Tibial artery (tissue), 4 donors: ENCODE results near the gene SECTM1.

Experiments
- DNase-seq, 2 donors: peaks; one replicate each; pipeline ENCODE4 v3.0.0-alpha.2; 2019
- H3K27ac ChIP-seq, 2 donors: fragments of 200-600 bp; sonication (generic) in 1 of 2; 1 replicate in 1 of 2; 2 replicates in 1 of 2; pipeline ENCODE4 v1.5.1; 2018 to 2019; ENCODE audit warnings: mild to moderate bottlenecking in 1 of 2
- H3K27me3 ChIP-seq, 2 donors: fragments of 200-600 bp; sonication (generic) in 1 of 2; one replicate each; pipeline versions ENCODE4 v1.5.1 to v1.6.0; 2016 to 2019
- H3K36me3 ChIP-seq, 3 donors: fragments of 200-600 bp; sonication (generic) in 2 of 3; one replicate each; pipeline ENCODE4 v1.5.1; 2016 to 2019; ENCODE audit warnings: mild to moderate bottlenecking in 2 of 3
- H3K4me1 ChIP-seq, 4 donors: fragments of 200-600 bp; sonication (generic) in 2 of 4; 1 replicate in 3 of 4; 2 replicates in 1 of 4; pipeline ENCODE4 v1.5.1; 2016 to 2019
- H3K4me3 ChIP-seq, 2 donors: fragments of 200-600 bp; sonication (generic) in 1 of 2; 1 replicate in 1 of 2; 2 replicates in 1 of 2; pipeline ENCODE4 v1.5.1; 2018 to 2019; ENCODE audit warnings: mild to moderate bottlenecking in 2 of 2
- H3K9me3 ChIP-seq, 3 donors: fragments of 200-600 bp; sonication (generic) in 1 of 3; one replicate each; pipeline ENCODE4 v1.5.1; 2016 to 2019
- intact Hi-C: fragments of 100-400 bp; cut with DNase I; formaldehyde crosslinking; loops from one replicate; pipeline ENCODE4 v1.15.0; 2023; ENCODE audit warnings: low total_unique reads
- TF ChIP-seq, protein P1 (sequence below), 2 experiments: fragments of 200-600 bp in 1 of 2; fragments of 450-650 bp in 1 of 2; IDR thresholded peaks; one replicate each; pipeline ENCODE4 v1.5.1; 2017 to 2019; ENCODE audit warnings: antibody characterized with exemption in 2 of 2, mild to moderate bottlenecking in 1 of 2, moderate library complexity in 1 of 2

The SECTM1 gene

DNA sequence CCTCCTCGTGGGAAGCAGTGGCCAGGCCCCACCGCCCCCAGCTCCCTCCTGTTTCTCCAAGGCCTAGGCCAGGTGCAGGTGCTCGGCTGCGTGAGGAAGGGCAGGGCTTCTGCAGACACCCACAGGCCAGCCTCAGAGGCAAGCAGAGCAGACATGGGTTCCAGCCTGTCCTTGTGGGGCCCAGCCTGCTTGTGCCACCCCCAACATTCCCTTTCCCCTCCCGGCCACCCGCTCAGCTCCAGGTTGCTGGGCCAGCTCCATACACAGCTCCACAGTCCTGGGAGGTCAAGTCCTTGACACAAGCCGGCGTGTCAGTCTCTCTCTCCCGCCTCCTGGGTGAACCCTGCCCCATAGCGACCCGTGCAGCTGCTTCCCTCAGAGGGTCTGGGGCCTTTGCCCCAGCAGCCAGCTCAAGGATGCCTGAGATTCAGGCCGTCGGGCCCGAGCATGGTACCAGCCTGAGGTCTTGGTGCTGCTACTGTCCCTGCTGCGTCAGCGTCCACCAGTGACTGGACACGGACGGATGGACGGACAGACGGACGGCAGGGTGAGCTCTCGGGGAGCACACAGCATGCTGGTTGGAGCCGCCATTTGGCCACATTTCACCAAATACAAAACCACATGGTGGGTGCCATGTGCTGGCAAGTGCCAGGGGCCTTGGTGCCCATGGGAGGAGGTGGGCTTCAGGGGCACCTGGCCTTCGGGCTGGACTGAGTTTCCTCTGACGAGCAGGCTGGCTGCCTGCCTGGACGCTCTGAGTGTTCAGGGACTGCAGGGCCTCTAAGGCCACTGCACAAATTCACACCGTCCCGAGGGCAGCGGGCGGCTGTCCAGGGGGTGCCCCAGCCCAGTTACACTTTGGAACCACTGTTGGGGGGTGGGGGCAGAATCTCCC is 8.0 kb downstream of the SECTM1 start:
- no peaks in the 10 kb centered on the region for H3K36me3 ChIP-seq
- H3K4me3 ChIP-seq, result no peak overlapping the region
- H3K27me3 ChIP-seq, result peaks cover 0 to 90% of the 10 kb centered on the region in 2 donors
- intact Hi-C loops, result no loop called here
- TF ChIP-seq, protein P1, sequence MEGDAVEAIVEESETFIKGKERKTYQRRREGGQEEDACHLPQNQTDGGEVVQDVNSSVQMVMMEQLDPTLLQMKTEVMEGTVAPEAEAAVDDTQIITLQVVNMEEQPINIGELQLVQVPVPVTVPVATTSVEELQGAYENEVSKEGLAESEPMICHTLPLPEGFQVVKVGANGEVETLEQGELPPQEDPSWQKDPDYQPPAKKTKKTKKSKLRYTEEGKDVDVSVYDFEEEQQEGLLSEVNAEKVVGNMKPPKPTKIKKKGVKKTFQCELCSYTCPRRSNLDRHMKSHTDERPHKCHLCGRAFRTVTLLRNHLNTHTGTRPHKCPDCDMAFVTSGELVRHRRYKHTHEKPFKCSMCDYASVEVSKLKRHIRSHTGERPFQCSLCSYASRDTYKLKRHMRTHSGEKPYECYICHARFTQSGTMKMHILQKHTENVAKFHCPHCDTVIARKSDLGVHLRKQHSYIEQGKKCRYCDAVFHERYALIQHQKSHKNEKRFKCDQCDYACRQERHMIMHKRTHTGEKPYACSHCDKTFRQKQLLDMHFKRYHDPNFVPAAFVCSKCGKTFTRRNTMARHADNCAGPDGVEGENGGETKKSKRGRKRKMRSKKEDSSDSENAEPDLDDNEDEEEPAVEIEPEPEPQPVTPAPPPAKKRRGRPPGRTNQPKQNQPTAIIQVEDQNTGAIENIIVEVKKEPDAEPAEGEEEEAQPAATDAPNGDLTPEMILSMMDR (IDR thresholded peaks at IDR 0.05), result no peak
- no peak for DNase-seq
- no peak overlapping the region for H3K27ac ChIP-seq
- H3K4me1 ChIP-seq, result peaks cover 0 to 16% (median 10%) of the 10 kb centered on the region in 4 donors
- no peaks in the 10 kb centered on the region for H3K9me3 ChIP-seq

DNA sequence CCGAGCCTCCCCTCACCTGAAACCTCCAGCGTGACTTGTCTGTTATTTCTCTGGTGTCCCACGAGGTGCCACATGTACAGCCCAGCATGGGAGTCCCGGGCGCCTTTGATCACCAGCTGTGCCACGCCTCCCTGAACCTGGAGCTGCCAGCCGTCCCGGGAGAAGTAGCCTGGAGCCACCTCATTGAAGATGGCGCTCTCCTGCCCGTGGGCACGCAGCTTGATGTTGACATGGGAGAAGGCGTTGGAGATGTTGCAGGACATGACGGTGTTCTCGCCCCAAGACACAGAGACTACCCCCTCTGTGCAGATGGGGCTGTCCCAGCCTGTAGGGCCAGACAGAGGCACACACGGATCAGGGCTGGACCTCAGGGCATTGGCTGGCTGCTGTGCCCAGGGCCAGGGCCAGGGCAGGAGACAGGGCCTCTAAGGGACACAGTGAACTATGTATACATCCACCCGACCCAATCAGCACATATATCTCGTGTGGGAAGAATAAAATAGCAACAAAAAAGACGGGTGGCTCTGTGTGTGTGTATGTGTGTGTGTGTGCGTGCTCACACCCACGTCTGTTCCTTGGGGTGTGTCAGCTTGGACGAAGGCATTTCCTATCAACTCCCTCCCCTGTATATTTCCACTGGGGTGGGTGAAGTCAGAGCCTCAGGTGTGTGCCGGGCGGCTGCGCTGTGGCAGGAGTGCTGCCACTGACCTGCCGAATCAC is 8.8 kb downstream of the SECTM1 start:
- no peak overlapping the region for H3K27ac ChIP-seq

DNA sequence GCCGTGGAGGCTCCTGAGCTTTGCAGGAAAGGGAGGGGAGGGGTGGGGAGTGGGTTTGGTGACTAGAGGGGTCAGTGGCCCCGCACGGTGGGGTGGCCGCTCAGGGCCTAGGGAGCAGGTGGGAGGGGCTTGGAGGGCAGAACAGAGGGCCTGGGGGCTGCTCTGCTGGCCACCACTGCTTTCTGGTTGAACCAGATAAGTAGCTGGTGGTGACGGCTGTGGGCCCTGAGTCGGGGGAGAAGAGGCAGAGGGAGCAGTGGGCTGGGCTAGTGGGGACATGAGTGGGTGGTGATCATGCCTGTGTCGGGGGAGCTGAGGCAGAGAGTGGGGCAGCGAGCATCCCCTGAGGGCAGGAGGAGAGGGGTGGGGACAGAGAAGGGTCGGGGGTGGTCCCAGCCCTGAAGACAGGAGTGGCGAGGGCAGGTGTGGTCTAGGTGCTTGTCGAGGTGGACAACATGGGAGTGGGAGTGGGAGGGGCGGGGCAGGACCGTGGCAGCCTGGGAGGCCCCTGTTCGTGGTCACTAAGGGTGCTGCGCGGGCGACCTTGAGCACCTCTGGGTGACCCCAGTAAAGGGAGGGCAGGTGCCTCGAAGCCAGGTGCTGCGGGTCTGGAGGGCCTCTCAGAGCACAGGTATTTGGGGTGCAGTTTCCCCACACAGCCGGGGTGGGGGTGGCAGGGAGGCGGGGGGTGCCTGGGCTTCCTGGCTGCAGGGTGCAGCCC is 9.9 kb downstream of the SECTM1 start:
- Histone ChIP-seq H3K4me1 (peaks cover 0 to 10% (median 5%) of the 10 kb centered on the region in 4 donors), H3K27ac (no peak overlapping the region), H3K9me3 (no peaks in the 10 kb centered on the region), H3K36me3 (no peaks in the 10 kb centered on the region), H3K4me3 (no peak overlapping the region), H3K27me3 (peaks cover 0 to 78% of the 10 kb centered on the region in 2 donors)
- intact Hi-C loops, result no loop called here
- no peak for DNase-seq
- TF ChIP-seq, protein P1 (IDR thresholded peaks at IDR 0.05), result no peak

More for the DNA sequence above, 8.8 kb downstream of the SECTM1 start:
- no peak for DNase-seq
- Histone ChIP-seq H3K36me3 (no peaks in the 10 kb centered on the region), H3K4me3 (no peak overlapping the region), H3K4me1 (peaks cover 0 to 10% (median 5%) of the 10 kb centered on the region in 4 donors), H3K27me3 (peaks cover 0 to 88% of the 10 kb centered on the region in 2 donors), H3K9me3 (no peaks in the 10 kb centered on the region)
- TF ChIP-seq, protein P1 (IDR thresholded peaks at IDR 0.05), result no peak
- intact Hi-C loops, result no loop called here

DNA sequence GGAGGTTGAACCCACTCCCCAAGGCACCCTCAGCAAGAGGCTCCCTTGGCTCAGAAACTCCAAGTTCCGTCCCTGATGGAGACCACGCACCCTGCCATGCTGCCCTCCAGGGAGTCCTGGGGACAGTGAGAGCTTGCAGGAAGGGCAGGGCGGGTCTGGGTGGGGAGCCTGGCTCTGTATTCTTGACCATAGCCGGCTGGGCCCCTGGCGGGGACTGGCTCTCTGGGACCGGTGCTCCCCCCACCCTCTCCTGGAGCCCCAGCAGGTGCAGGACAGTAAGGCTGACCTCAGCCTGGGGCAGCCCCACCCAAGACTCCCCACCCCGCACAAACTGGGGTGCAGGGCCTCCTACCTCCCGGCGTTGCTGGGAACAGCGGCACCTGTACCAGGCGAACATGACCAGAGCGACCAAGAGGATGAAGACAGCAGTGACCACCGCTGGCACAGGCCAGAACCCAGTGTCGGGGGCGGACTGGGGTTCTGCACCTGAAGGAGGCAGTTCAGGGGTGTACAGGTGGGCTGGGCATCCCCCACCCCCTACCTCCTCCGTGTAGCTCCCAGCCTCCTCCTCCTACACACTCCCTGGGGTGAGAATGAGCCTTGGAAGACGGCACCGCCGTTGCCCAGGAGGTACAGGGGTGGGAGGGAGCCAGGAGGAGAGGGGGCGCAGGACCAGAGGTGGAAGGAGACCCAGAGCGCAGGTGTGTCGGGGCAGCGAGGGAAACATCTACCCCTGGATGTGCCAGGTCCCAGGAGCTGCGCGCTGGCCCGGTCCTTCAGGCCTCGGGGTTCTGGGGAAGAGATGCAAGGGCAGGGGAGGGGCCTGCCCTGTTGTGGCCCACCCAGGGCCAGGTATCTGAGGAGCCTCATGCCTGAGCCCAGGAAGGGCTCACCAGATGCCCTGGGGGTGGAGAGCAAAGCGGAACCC is 10.8 kb downstream of the SECTM1 start:
- no peak for DNase-seq
- Histone ChIP-seq H3K4me1 (peaks cover 0 to 10% (median 5%) of the 10 kb centered on the region in 4 donors), H3K36me3 (no peaks in the 10 kb centered on the region), H3K4me3 (no peak overlapping the region), H3K27me3 (peaks cover 0 to 70% of the 10 kb centered on the region in 2 donors), H3K27ac (no peak overlapping the region), H3K9me3 (no peaks in the 10 kb centered on the region)
- TF ChIP-seq, protein P1 (IDR thresholded peaks at IDR 0.05), result no peak
- intact Hi-C loops, result no loop called here
